Calu3 (cell line): ENCODE measurements around the gene PLEKHN1. TPM values are rescaled to one million over a fixed set of nuclear protein-coding genes. Genes with fewer than 3 reads are reported as not detected.
"Not testable (repeated sequence)": the region's sequence is repeated elsewhere in the genome, so short reads cannot be mapped to it uniquely, and the experiment has no call there.

Experiments
- BruUV-seq: library from RNA; stranded (reverse); fragments of 400-500 nt; replicated peaks from 2 replicates; lab custom pipeline; 2021; lab: Mats Ljungman, UMichigan
- CTCF ChIA-PET: fragments of 300-600 bp; sonication (Branson Sonifier 250); formaldehyde crosslinking; loops from one replicate; lab custom pipeline; 2022; ENCODE audit warnings: antibody characterized with exemption; lab: Charles Lee
- DNase-seq: peaks from one replicate; pipeline ENCODE4 v3.0.0; 2022
- H3K27ac Mint-ChIP-seq: one replicate; pipeline ENCODE4 v1.8.0; 2022; ENCODE audit warnings: mixed read lengths; ENCODE audit not compliant: unreplicated experiment
- H3K27me3 Mint-ChIP-seq: one replicate; pipeline ENCODE4 v1.8.0; 2022; ENCODE audit warnings: mixed read lengths; ENCODE audit not compliant: unreplicated experiment
- H3K36me3 Mint-ChIP-seq: one replicate; pipeline ENCODE4 v1.8.0; 2022; ENCODE audit warnings: mild to moderate bottlenecking, moderate library complexity, mixed read lengths; ENCODE audit not compliant: insufficient read depth, unreplicated experiment
- H3K4me1 Mint-ChIP-seq: one replicate; pipeline ENCODE4 v1.8.0; 2022; ENCODE audit warnings: mild to moderate bottlenecking, low read depth, mixed read lengths; ENCODE audit not compliant: unreplicated experiment
- H3K4me3 Mint-ChIP-seq: one replicate; pipeline ENCODE4 v1.8.0; 2022; ENCODE audit warnings: mild to moderate bottlenecking, low read depth, moderate library complexity, mixed read lengths; ENCODE audit not compliant: unreplicated experiment
- H3K9me3 Mint-ChIP-seq: one replicate; pipeline ENCODE4 v1.8.0; 2022; ENCODE audit warnings: low read depth, mixed read lengths; ENCODE audit not compliant: unreplicated experiment
- intact Hi-C: fragments of 100-400 bp; cut with micrococcal nuclease; formaldehyde crosslinking; loops from one replicate; pipeline ENCODE4 v1.10.0; 2022; ENCODE audit not compliant: unreplicated experiment
- total RNA-seq: library from RNA; stranded (reverse); gene quantifications from 2 replicates; pipeline ENCODE4 v1.2.3, GENCODE V29; 2022
- TF ChIP-seq, protein P1 (sequence below): fragments of 200-600 bp; IDR thresholded peaks from one replicate; pipeline ENCODE4 v1.8.0; 2022; ENCODE audit warnings: antibody characterized with exemption; ENCODE audit not compliant: unreplicated experiment

PLEKHN1 gene
- total RNA-seq, 1 experiment from 2014 or later: 11.9 TPM

DNA sequence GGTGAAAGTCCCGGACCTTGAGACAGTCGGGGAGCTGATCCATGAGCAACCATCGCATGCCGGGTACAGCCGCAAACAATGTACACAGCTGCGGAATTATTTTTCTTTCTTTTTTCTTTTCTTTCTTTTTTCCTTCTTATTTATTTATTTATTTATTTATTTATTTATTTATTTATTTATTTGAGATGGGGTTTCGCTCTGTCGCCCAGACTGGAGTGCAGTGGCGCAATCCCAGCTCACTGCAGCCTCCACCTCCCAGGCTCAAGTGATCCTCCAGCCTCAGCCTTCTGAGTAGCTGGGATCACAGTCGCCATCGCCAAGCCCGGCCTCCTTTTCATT lies 18.2 kb downstream of the PLEKHN1 start:
- intact Hi-C loops: no loop called here
- Mint-ChIP-seq H3K27me3 (peaks cover 49% of the 10 kb centered on the region), H3K4me3 (no peak overlapping the region), H3K9me3 (no peaks in the 10 kb centered on the region), H3K36me3 (no peaks in the 10 kb centered on the region), H3K27ac (no peak overlapping the region), H3K4me1 (no peaks in the 10 kb centered on the region)
- DNase-seq: no peak
- BruUV-seq: no TSS peak
- TF ChIP-seq, protein P1, sequence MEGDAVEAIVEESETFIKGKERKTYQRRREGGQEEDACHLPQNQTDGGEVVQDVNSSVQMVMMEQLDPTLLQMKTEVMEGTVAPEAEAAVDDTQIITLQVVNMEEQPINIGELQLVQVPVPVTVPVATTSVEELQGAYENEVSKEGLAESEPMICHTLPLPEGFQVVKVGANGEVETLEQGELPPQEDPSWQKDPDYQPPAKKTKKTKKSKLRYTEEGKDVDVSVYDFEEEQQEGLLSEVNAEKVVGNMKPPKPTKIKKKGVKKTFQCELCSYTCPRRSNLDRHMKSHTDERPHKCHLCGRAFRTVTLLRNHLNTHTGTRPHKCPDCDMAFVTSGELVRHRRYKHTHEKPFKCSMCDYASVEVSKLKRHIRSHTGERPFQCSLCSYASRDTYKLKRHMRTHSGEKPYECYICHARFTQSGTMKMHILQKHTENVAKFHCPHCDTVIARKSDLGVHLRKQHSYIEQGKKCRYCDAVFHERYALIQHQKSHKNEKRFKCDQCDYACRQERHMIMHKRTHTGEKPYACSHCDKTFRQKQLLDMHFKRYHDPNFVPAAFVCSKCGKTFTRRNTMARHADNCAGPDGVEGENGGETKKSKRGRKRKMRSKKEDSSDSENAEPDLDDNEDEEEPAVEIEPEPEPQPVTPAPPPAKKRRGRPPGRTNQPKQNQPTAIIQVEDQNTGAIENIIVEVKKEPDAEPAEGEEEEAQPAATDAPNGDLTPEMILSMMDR: peak; percentile 8
- CTCF ChIA-PET: interaction anchor here (0.7 to 2.9 kb wide), 2 partner anchors 18 to 79 kb away, joined by 3 to 9 read pairs; no protein-coding TSS in a partner anchor

DNA sequence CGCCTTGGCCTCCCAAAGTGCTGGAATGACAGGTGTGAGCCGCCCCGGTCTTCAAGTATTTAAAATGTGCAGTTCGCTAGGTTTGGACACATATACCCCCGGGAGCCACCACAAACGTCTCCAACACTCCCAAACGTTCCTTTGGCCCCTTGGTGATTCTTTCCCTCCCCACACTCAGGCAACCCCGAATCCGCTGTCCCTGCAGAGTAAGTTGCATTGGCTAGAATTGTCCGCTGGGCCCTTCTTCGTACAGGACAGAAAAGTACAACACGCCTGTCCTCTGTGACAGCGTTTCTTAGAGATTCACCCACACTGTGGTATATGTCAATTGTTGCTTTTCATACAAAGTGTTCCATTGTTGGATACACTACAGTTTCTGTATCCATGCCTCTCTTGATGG lies 18.8 kb downstream of the PLEKHN1 start:
- Mint-ChIP-seq H3K4me1 (no peaks in the 10 kb centered on the region), H3K9me3 (no peaks in the 10 kb centered on the region), H3K27ac (no peak overlapping the region), H3K36me3 (no peaks in the 10 kb centered on the region), H3K4me3 (no peak overlapping the region), H3K27me3 (peaks cover 52% of the 10 kb centered on the region)
- no peak for DNase-seq
- no TSS peak for BruUV-seq
- TF ChIP-seq, protein P1: no peak
- intact Hi-C loops: no loop called here
- CTCF ChIA-PET: interaction anchor here (2.9 kb wide), 1 partner anchor 79 kb away, joined by 9 read pairs; no protein-coding TSS in a partner anchor

DNA sequence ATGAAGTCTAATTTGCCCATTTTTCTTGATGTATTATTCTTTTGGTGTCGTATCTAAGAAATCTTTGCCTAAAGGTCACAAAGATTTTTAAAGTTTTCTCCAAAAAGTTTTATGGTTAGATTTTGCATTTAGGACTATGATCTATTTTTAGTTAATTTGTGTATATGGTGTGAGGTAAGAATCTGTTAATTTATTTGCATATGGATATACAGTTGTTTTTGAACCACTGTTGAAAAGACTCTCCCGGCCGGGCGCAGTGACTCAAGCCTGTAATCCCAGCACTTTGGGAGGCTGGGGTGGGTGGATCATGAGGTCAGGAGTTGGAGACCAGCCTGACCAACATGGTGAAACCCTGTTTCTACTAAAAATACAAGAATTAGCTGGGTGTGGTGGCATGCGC lies 21.8 kb downstream of the PLEKHN1 start:
- H3K4me3 Mint-ChIP-seq, H3K4me1 Mint-ChIP-seq, intact Hi-C loops, H3K9me3 Mint-ChIP-seq, BruUV-seq, H3K27ac Mint-ChIP-seq, CTCF ChIA-PET, H3K36me3 Mint-ChIP-seq, DNase-seq: not testable (repeated sequence)
- peaks cover 40% of the 10 kb centered on the region for H3K27me3 Mint-ChIP-seq

DNA sequence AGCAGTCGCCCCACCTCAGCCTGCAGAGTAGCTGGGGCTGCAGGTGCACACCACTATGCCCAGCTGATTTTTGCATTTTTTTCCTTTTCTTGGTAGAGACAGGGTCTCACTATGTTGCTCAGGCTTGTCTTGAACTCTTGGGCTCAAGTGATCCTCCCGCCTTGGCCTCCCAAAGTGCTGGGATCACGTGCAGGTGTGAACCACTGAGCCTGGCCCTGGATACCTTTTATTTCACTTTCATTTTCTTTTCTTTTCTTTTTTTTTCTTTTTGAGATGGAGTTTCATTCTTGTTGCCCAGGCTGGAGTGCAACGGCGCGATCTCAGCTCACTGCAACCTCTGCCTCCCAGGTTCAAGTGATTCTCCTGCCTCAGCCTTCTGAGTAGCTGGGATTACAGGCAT lies 25.0 kb downstream of the PLEKHN1 start:
- BruUV-seq, H3K4me3 Mint-ChIP-seq, CTCF ChIA-PET, DNase-seq, intact Hi-C loops, H3K36me3 Mint-ChIP-seq, H3K4me1 Mint-ChIP-seq, H3K9me3 Mint-ChIP-seq, H3K27ac Mint-ChIP-seq: not testable (repeated sequence)
- H3K27me3 Mint-ChIP-seq: peaks cover 19% of the 10 kb centered on the region

DNA sequence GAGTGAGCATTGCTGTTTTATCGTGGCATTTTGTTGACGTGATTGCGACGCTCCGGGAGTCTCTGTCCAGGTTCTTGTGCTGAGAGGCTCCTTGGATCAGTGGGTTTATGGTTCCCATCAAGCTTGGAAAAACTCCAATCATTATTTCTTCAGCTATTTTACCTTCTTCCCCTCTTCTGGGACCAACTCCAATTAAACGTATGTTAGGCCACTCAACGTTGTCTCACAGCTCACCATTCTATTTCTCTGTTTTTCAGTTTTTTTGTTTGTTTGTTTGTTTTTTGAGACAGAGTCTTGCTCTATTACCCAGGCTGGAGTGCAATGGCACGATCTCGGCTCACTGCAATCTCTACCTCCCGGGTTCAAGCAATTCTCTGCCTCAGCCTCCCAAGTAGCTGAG lies 25.6 kb downstream of the PLEKHN1 start:
- no peak overlapping the region for H3K4me3 Mint-ChIP-seq
- peaks cover 19% of the 10 kb centered on the region for H3K27me3 Mint-ChIP-seq
- TF ChIP-seq, protein P1: no peak
- peaks cover 7% of the 10 kb centered on the region for H3K4me1 Mint-ChIP-seq
- BruUV-seq: no TSS peak
- no peak overlapping the region for H3K27ac Mint-ChIP-seq
- intact Hi-C loops: no loop called here
- H3K36me3 Mint-ChIP-seq: peaks cover 10% of the 10 kb centered on the region
- H3K9me3 Mint-ChIP-seq: no peaks in the 10 kb centered on the region
- CTCF ChIA-PET: no interaction called here
- no peak for DNase-seq
